MG63 (cell line): ENCODE measurements around the gene WDFY2. TPM values are rescaled to one million over a fixed set of nuclear protein-coding genes. Genes with fewer than 3 reads are reported as not detected.

Experiments used
- DNase-seq: peaks from one replicate; pipeline ENCODE4 v3.0.0-alpha.2; 2020
- H3K27me3 ChIP-seq: fragments of 250-450 bp; sonication (Bioruptor Pico); 2 replicates; pipeline ENCODE4 v1.5.1; 2020; ENCODE audit warnings: mild to moderate bottlenecking, moderate library complexity
- H3K36me3 ChIP-seq: fragments of 250-450 bp; sonication (Bioruptor Pico); 2 replicates; pipeline ENCODE4 v1.5.1; 2020; ENCODE audit warnings: mild to moderate bottlenecking, moderate library complexity
- H3K4me3 ChIP-seq: fragments of 250-450 bp; sonication (Bioruptor Pico); 2 replicates; pipeline ENCODE4 v1.5.1; 2020; ENCODE audit warnings: mild to moderate bottlenecking, moderate library complexity
- H3K9me3 ChIP-seq: fragments of 250-450 bp; sonication (Bioruptor Pico); 2 replicates; pipeline ENCODE4 v1.5.1; 2020; ENCODE audit warnings: mild to moderate bottlenecking, moderate library complexity
- total RNA-seq: library from RNA; depleted of rRNA; stranded (reverse); fragments of >200 nt; shearing (Covaris generic); gene quantifications from 2 replicates; pipeline ENCODE4 v1.2.3, GENCODE V29; 2014; ENCODE audit warnings: low replicate concordance

WDFY2 gene
- total RNA-seq, 1 experiment from 2014 or later = 1.8 TPM

DNA sequence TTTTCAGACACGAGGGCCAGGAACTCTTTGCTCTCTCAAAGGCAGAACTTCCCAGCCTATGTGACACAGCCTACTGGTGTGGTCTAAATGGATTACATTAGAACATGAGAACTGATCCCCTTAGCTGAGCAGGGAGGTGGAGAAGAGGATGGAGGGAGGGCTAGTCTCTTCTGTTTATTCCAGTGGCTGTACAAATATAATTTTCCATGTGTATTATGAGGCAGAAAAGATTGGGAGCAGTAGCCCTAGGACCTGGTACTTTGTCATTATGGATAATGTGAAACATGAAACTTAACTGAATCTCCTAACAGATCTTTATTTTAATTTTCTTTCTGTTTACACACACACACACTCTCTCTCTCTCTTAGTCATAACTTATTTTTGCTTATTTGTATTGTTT, 82.1 kb downstream of the WDFY2 start:
- no peaks in the 10 kb centered on the region for H3K9me3 ChIP-seq
- DNase-seq = no peak
- H3K27me3 ChIP-seq = no peaks in the 10 kb centered on the region
- H3K4me3 ChIP-seq = no peak overlapping the region
- no peaks in the 10 kb centered on the region for H3K36me3 ChIP-seq

- no peak for DNase-seq
- Histone ChIP-seq H3K9me3 (no peaks in the 10 kb centered on the region), H3K36me3 (no peaks in the 10 kb centered on the region), H3K27me3 (no peaks in the 10 kb centered on the region), H3K4me3 (no peak overlapping the region)
Observed at GRCh38 chr13:51666839-51667238, 82.6 kb downstream of the WDFY2 start.

- Histone ChIP-seq H3K27me3 (no peaks in the 10 kb centered on the region), H3K9me3 (no peaks in the 10 kb centered on the region), H3K36me3 (no peaks in the 10 kb centered on the region), H3K4me3 (no peak overlapping the region)
- DNase-seq = no peak
Observed at GRCh38 chr13:51668580-51669195, 84.4 kb downstream of the WDFY2 start.

DNA sequence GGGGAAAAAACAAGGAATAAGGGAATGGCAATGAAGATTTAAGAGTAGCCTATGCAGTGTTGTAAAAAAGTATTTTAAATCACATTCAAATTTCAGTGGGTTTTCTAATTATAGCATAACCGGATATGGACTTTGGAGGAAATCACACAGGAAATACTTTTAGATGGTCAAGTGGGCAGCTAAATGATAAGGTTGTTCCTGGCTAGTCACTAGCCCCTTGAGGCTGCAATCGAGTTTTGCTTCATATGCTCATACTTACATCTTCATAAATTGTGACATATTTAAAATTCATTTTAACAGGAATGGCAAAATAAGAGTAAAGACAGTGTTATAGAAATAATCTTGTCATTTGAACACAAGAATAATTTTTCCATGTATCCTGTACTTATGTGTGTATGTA, 88.9 kb downstream of the WDFY2 start:
- Histone ChIP-seq H3K9me3 (no peaks in the 10 kb centered on the region), H3K27me3 (no peaks in the 10 kb centered on the region), H3K4me3 (no peak overlapping the region), H3K36me3 (no peaks in the 10 kb centered on the region)
- DNase-seq = no peak

DNA sequence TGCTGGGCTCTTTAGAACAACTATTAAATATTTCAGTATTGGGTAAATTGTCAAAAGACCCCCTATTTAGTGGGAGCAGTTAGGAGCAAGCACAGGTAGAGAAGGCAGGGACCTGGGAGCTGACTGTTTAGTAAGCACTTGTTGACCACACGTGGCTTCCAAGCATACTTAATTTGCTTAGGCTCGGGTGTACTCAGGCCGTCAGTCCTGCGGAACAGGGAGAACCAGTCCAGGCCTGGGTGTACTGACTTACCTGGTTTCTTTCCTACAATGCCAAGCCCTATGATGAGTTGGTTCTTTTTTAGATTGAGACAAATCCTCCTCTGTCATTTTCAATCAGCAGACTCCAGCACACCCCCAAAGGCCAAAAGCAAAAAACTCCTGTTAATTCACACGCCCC, 90.0 kb downstream of the WDFY2 start:
- Histone ChIP-seq H3K36me3 (no peaks in the 10 kb centered on the region), H3K9me3 (no peaks in the 10 kb centered on the region), H3K27me3 (no peaks in the 10 kb centered on the region), H3K4me3 (no peak overlapping the region)
- no peak for DNase-seq

DNA sequence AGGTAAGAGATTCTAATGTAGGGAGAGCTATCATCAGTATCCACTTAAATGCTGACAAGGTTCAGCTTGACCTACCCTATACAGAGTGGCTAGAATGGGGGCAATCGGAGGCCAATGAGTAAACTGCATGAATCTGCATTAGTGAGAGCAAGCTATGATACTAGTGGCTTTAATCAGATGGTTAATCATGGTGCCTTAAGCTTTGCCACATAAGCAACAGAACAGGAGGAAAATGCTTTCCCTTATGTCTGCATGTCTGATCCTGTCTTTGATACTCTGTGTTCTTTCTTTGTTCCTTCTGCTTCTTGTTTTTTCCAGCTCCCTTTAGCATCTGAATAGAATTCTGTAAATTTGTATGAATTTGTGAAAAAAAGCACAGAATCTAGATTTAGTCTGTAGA, 91.1 kb downstream of the WDFY2 start:
- H3K27me3 ChIP-seq = no peaks in the 10 kb centered on the region
- DNase-seq = no peak
- no peaks in the 10 kb centered on the region for H3K9me3 ChIP-seq
- no peak overlapping the region for H3K4me3 ChIP-seq
- H3K36me3 ChIP-seq = no peaks in the 10 kb centered on the region

GRCh38 chr13:51675877-51676276, 91.6 kb downstream of the WDFY2 start:
- H3K27me3 ChIP-seq = no peaks in the 10 kb centered on the region
- H3K4me3 ChIP-seq = no peak overlapping the region
- no peaks in the 10 kb centered on the region for H3K36me3 ChIP-seq
- H3K9me3 ChIP-seq = no peaks in the 10 kb centered on the region
- no peak for DNase-seq

GRCh38 chr13:51676739-51677138, 92.5 kb downstream of the WDFY2 start:
- Histone ChIP-seq H3K9me3 (no peaks in the 10 kb centered on the region), H3K27me3 (no peaks in the 10 kb centered on the region), H3K36me3 (no peaks in the 10 kb centered on the region; the same call in 1 of the 2 replicates), H3K4me3 (no peak overlapping the region)
- no peak for DNase-seq

- no peaks in the 10 kb centered on the region for H3K9me3 ChIP-seq
- no peaks in the 10 kb centered on the region for H3K27me3 ChIP-seq
- no peak for DNase-seq
- H3K36me3 ChIP-seq = no peaks in the 10 kb centered on the region; the same call in 1 of the 2 replicates
- no peak overlapping the region for H3K4me3 ChIP-seq
Observed at GRCh38 chr13:51678420-51678819, 94.2 kb downstream of the WDFY2 start.

DNA sequence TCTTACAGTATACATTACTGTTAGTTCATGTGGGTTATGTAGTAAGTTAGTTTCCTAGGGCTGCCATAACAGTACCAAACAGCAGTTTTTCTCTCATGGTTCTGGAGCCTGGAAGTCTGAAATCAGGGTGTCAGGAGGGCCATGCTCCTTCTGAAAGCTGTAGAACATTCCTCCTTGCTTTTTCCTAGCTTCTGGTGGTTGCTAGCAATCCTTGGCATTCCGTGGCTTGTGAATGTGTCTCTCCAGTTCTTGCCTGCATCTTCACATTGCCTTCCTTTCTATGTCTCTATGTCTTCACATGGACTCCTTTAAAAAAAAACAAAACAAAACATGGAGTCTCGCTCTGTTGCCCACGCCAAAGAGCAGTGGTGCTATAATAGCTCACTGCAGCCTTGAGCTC, 95.4 kb downstream of the WDFY2 start:
- Histone ChIP-seq H3K27me3 (no peaks in the 10 kb centered on the region), H3K4me3 (no peak overlapping the region), H3K9me3 (no peaks in the 10 kb centered on the region), H3K36me3 (no peaks in the 10 kb centered on the region; the same call in 1 of the 2 replicates)
- DNase-seq = no peak

- Histone ChIP-seq H3K9me3 (no peaks in the 10 kb centered on the region), H3K27me3 (no peaks in the 10 kb centered on the region), H3K4me3 (no peak overlapping the region), H3K36me3 (no peaks in the 10 kb centered on the region; the same call in 1 of the 2 replicates)
- DNase-seq = no peak
Observed at GRCh38 chr13:51681037-51681678, 96.9 kb downstream of the WDFY2 start.

DNA sequence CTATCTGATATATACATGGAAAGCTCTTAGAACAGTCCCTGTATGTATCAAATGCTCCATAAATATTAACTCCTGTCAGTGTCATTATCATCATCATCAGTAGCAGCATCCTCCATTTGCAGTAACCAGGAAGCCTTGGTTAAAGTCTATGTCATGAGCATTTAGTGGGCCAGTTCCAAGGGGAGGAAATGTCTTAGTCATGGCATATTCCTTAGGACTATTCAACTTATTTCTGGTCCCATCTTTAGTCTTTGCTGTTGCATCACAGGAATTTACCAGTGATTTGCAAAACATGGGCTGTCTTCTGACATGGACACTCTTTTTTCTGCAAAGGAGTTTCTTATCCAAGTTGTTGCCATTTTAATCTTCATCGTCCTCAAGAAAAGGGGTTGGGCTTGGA, 98.4 kb downstream of the WDFY2 start:
- Histone ChIP-seq H3K27me3 (no peaks in the 10 kb centered on the region), H3K36me3 (no peaks in the 10 kb centered on the region; the same call in 1 of the 2 replicates), H3K9me3 (no peaks in the 10 kb centered on the region), H3K4me3 (no peak overlapping the region)
- DNase-seq = no peak

GRCh38 chr13:51683597-51683996, 99.3 kb downstream of the WDFY2 start:
- H3K36me3 ChIP-seq = no peaks in the 10 kb centered on the region; the same call in 1 of the 2 replicates
- H3K27me3 ChIP-seq = no peaks in the 10 kb centered on the region
- no peak for DNase-seq
- H3K9me3 ChIP-seq = no peaks in the 10 kb centered on the region
- H3K4me3 ChIP-seq = no peak overlapping the region

GRCh38 chr13:51684076-51684475, 99.8 kb downstream of the WDFY2 start:
- Histone ChIP-seq H3K9me3 (no peaks in the 10 kb centered on the region), H3K36me3 (no peaks in the 10 kb centered on the region; the same call in 1 of the 2 replicates)
- DNase-seq = peak; percentile 24

DNA sequence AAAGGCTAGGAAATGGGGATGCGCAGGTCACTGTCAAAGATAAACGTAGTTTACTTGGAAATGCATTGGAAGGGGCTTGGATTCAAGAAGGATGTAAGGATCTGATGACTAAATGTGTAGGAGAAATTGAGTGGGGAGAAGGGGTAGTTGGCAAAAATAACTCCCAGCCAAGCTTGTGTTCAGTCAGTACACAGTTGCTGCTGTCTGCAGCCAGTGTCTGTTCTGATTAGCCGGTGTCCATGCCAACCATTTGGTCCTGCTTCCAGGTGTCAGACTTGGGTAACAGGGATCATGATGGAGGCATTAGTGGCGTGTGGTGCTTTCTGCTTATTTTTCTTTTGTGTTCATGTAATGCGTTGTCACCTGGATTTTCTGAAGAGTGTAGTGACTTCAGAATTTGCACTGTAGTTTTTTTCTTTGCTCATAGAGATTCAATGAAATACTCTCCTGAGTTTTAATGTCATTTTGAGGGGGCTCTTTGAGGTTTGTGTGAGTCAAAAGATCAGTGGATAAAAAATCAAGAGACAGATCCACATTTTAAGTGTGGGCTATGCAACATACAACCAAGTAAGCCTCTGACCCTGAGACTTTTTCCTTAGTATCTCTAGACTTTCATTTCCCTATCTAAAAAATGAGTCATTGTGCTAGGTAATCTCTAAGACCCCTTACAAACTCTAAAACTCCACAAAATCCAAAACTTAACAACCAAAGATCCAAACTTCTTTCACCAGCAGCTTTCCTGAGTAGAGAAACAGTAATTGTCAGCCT, 103.9 kb downstream of the WDFY2 start:
- H3K9me3 ChIP-seq = no peaks in the 10 kb centered on the region
- H3K36me3 ChIP-seq = no peaks in the 10 kb centered on the region
- no peaks in the 10 kb centered on the region for H3K27me3 ChIP-seq
- DNase-seq = no peak
- H3K4me3 ChIP-seq = no peak overlapping the region

More at GRCh38 chr13:51684076-51684475, 99.8 kb downstream of the WDFY2 start:
- no peak overlapping the region for H3K4me3 ChIP-seq
- H3K27me3 ChIP-seq = no peaks in the 10 kb centered on the region

GRCh38 chr13:51688937-51689662, 104.8 kb downstream of the WDFY2 start:
- H3K36me3 ChIP-seq = no peaks in the 10 kb centered on the region
- no peaks in the 10 kb centered on the region for H3K9me3 ChIP-seq
- no peak overlapping the region for H3K4me3 ChIP-seq
- H3K27me3 ChIP-seq = no peaks in the 10 kb centered on the region
- no peak for DNase-seq

GRCh38 chr13:51689663-51689996, 105.4 kb downstream of the WDFY2 start:
- no peaks in the 10 kb centered on the region for H3K36me3 ChIP-seq
- no peak overlapping the region for H3K4me3 ChIP-seq
- H3K9me3 ChIP-seq = no peaks in the 10 kb centered on the region
- no peaks in the 10 kb centered on the region for H3K27me3 ChIP-seq
- DNase-seq = no peak
